ENCODE results near the gene CD2AP.
"Not testable (repeated sequence)": the region's sequence is repeated elsewhere in the genome, so short reads cannot be mapped to it uniquely, and the experiment has no call there.

CD2AP gene

GRCh38 chr6:47477497-47478232 is at the start of gene CD2AP:
CD2AP (plus strand) TSS chr6:47477789; CDS start chr6:47478245, 456 bp downstream.
- peak; percentile 79 for DNase-seq (ENCODE audit: low read depth)

GRCh38 chr6:47428288-47428687 is 49.3 kb upstream of the CD2AP start:
- DNase-seq (ENCODE audit: low read depth): no peak

- no peak for DNase-seq (ENCODE audit: low read depth)
Observed at GRCh38 chr6:47428746-47429664, 48.6 kb upstream of the CD2AP start.

GRCh38 chr6:47434372-47435253 is 43.0 kb upstream of the CD2AP start:
- no peak for DNase-seq (ENCODE audit: low read depth)

- DNase-seq (ENCODE audit: low read depth): no peak
Observed at GRCh38 chr6:47435254-47435612, 42.4 kb upstream of the CD2AP start.

GRCh38 chr6:47437592-47437991 is 40.0 kb upstream of the CD2AP start:
- DNase-seq (ENCODE audit: low read depth): no peak

GRCh38 chr6:47438481-47439347 is 38.9 kb upstream of the CD2AP start:
- DNase-seq (ENCODE audit: low read depth): no peak

GRCh38 chr6:47439348-47439668 is 38.3 kb upstream of the CD2AP start:
- DNase-seq (ENCODE audit: low read depth): no peak

- no peak for DNase-seq (ENCODE audit: low read depth)
Observed at GRCh38 chr6:47440719-47441118, 36.9 kb upstream of the CD2AP start.

- not testable (repeated sequence) for DNase-seq (ENCODE audit: low read depth)
Observed at GRCh38 chr6:47444964-47445363, 32.6 kb upstream of the CD2AP start.

GRCh38 chr6:47446669-47447330 is 30.8 kb upstream of the CD2AP start:
- DNase-seq (ENCODE audit: low read depth): no peak

- no peak for DNase-seq (ENCODE audit: low read depth)
Observed at GRCh38 chr6:47447722-47448121, 29.9 kb upstream of the CD2AP start.

- DNase-seq (ENCODE audit: low read depth): no peak
Observed at GRCh38 chr6:47451162-47451561, 26.4 kb upstream of the CD2AP start.

- no peak for DNase-seq (ENCODE audit: low read depth)
Observed at GRCh38 chr6:47452899-47453298, 24.7 kb upstream of the CD2AP start.

GRCh38 chr6:47453372-47453936 is 24.1 kb upstream of the CD2AP start:
- DNase-seq (ENCODE audit: low read depth): no peak

GRCh38 chr6:47454713-47455396 is 22.7 kb upstream of the CD2AP start:
- no peak for DNase-seq (ENCODE audit: low read depth)

GRCh38 chr6:47455533-47456209 is 21.9 kb upstream of the CD2AP start:
- no peak for DNase-seq (ENCODE audit: low read depth)

- DNase-seq (ENCODE audit: low read depth): no peak
Observed at GRCh38 chr6:47456536-47456975, 21.0 kb upstream of the CD2AP start.

GRCh38 chr6:47457370-47457769 is 20.2 kb upstream of the CD2AP start:
- DNase-seq (ENCODE audit: low read depth): no peak

All from activated T-cell treated with anti-CD3 and anti-CD28 coated beads for 1 hour (primary cell).